ENCODE data around the gene PGM2. TPM values are rescaled to one million over a fixed set of nuclear protein-coding genes. Genes with fewer than 3 reads are reported as not detected.

The PGM2 gene
- total and polyA plus RNA-seq, 10 of the 15 experiments (the other 5 are each of a cell fraction or from before 2014, with no cell fraction given): 11.9 to 41.7 (median 37.1) TPM

DNA sequence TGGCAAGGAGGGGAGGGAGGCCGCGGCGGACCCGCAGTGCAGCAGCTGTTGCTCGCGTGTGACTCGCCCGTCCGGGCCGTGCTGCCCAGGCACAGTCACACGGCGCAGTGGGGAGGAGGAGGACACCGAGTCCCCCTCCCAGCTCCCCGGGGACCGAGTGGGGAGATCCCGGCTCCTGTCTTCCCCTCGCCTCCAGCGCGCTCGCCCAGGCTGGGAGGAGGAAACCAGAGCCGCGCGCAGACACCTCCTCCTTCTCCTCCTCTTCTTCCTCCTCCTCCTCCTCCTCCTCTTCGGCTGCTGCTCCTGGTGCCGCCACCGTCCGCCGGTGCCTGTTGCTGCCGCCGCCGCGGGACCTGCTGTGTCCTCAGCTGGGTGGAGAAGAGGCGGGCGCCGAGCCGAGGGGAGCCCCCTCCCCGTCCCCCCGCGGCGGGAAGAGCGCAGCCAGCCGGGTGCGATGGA is 64.3 kb downstream of the PGM2 start, which contains the start of gene TBC1D1 (continued):
- TF ChIP-seq, protein P1, sequence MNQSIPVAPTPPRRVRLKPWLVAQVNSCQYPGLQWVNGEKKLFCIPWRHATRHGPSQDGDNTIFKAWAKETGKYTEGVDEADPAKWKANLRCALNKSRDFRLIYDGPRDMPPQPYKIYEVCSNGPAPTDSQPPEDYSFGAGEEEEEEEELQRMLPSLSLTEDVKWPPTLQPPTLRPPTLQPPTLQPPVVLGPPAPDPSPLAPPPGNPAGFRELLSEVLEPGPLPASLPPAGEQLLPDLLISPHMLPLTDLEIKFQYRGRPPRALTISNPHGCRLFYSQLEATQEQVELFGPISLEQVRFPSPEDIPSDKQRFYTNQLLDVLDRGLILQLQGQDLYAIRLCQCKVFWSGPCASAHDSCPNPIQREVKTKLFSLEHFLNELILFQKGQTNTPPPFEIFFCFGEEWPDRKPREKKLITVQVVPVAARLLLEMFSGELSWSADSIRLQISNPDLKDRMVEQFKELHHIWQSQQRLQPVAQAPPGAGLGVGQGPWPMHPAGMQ (IDR thresholded peaks at IDR 0.05; ENCODE audit: borderline replicate concordance): no peak
- TF ChIP-seq WRNIP1 (IDR thresholded peaks at IDR 0.05; ENCODE audit: borderline replicate concordance, low read depth, low read length) (no peak), MEF2B (IDR thresholded peaks at IDR 0.05; ENCODE audit: partially characterized antibody, poor library complexity, severe bottlenecking) (no peak), POLR2AphosphoS5 (IDR thresholded peaks at IDR 0.05; ENCODE audit: low read length) (peak; percentile 57; the same call in 1 of the 2 replicates), ZNF274 (IDR thresholded peaks at IDR 0.05; ENCODE audit: insufficient read depth, insufficient read length) (no peak), HCFC1 (IDR thresholded peaks at IDR 0.05; ENCODE audit: low read length) (no peak), KAT2A (conservative IDR thresholded peaks at IDR 0.05; ENCODE audit: control insufficient read depth, low read depth, low read length) (no peak), NR2C2 (IDR thresholded peaks at IDR 0.05; ENCODE audit: borderline replicate concordance, control insufficient read depth, insufficient read length, low read depth) (no peak), ZNF217 (IDR thresholded peaks at IDR 0.05) (no peak), NFYB (IDR thresholded peaks at IDR 0.05; ENCODE audit: insufficient read depth, low read depth, low read length) (no peak), RCOR1 (conservative IDR thresholded peaks at IDR 0.05; ENCODE audit: low read depth, low read length) (no peak), RBBP5 (conservative IDR thresholded peaks at IDR 0.05) (no peak), TAF1 (IDR thresholded peaks at IDR 0.05; ENCODE audit: borderline replicate concordance, low read depth, low read length) (0 out of 2 replicates have a peak, but pooled peaks have one; percentile 16), ZBED1 (IDR thresholded peaks at IDR 0.05; ENCODE audit: borderline replicate concordance) (no peak), ATF7 (IDR thresholded peaks at IDR 0.05; ENCODE audit: low read depth) (no peak), ZNF384 (IDR thresholded peaks at IDR 0.05; ENCODE audit: borderline replicate concordance, low read depth, low read length) (no peak), RB1 (IDR thresholded peaks at IDR 0.05; ENCODE audit: borderline replicate concordance) (no peak), SUZ12 (IDR thresholded peaks at IDR 0.05; ENCODE audit: unreplicated experiment) (no peak), ETV6 (conservative IDR thresholded peaks at IDR 0.05 in 1 of 2, IDR thresholded peaks at IDR 0.05 in 1 of 2; ENCODE audit: borderline replicate concordance in 1 of 2, low read depth in 1 of 2) (no peak), NFXL1 (IDR thresholded peaks at IDR 0.05; ENCODE audit: borderline replicate concordance) (peak; percentile 95), KDM1A (IDR thresholded peaks at IDR 0.05; ENCODE audit: borderline replicate concordance) (no peak), JUND (IDR thresholded peaks at IDR 0.05; ENCODE audit: low read depth, low read length) (no peak), EP300 (IDR thresholded peaks at IDR 0.05; ENCODE audit: borderline replicate concordance in 1 of 2, control insufficient read depth in 1 of 2, low read depth in 2 of 2, low read length in 2 of 2) (no peak), POLR2A (IDR thresholded peaks at IDR 0.05; ENCODE audit: low read depth, low read length) (peak; percentile 68), HDAC6 (IDR thresholded peaks at IDR 0.05; ENCODE audit: unreplicated experiment) (no peak), FOXM1 (IDR thresholded peaks at IDR 0.05; ENCODE audit: low read depth, low read length) (no peak)
- TF ChIP-seq, protein P2, sequence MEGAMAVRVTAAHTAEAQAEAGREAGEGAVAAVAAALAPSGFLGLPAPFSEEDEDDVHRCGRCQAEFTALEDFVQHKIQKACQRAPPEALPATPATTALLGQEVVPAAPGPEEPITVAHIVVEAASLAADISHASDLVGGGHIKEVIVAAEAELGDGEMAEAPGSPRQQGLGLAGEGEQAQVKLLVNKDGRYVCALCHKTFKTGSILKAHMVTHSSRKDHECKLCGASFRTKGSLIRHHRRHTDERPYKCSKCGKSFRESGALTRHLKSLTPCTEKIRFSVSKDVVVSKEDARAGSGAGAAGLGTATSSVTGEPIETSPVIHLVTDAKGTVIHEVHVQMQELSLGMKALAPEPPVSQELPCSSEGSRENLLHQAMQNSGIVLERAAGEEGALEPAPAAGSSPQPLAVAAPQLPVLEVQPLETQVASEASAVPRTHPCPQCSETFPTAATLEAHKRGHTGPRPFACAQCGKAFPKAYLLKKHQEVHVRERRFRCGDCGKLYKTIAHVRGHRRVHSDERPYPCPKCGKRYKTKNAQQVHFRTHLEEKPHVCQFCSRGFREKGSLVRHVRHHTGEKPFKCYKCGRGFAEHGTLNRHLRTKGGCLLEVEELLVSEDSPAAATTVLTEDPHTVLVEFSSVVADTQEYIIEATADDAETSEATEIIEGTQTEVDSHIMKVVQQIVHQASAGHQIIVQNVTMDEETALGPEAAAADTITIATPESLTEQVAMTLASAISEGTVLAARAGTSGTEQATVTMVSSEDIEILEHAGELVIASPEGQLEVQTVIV (IDR thresholded peaks at IDR 0.05; ENCODE audit: borderline replicate concordance, partially characterized antibody): no peak
- TF ChIP-seq, protein P3, sequence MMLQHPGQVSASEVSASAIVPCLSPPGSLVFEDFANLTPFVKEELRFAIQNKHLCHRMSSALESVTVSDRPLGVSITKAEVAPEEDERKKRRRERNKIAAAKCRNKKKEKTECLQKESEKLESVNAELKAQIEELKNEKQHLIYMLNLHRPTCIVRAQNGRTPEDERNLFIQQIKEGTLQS (IDR thresholded peaks at IDR 0.05; ENCODE audit: borderline replicate concordance, extremely low read depth, low read depth, low read length): no peak
